Right ventricle myocardium superior (tissue), 1 donor: Measurements from ENCODE around the gene ANKRD40. TPM values are rescaled to one million over a fixed set of nuclear protein-coding genes. Genes with fewer than 3 reads are reported as not detected.
A peak's percentile ranks its signal among the peaks of the same experiment; 100 is the strongest.
"Not testable (repeated sequence)": the region's sequence is repeated elsewhere in the genome, so short reads cannot be mapped to it uniquely, and the experiment has no call there.

Source experiments
- ATAC-seq: fragments of 200-7000 bp; cut with Tn5 transposase; one replicate; pipeline ENCODE4 v1.9.1; 2020; ENCODE audit warnings: mild to moderate bottlenecking; ENCODE audit not compliant: poor library complexity
- DNase-seq: peaks from one replicate; pipeline ENCODE4 v3.0.0-alpha.2; 2020
- intact Hi-C: fragments of 100-400 bp; cut with DNase I; formaldehyde crosslinking; loops from one replicate; pipeline ENCODE4 v1.11.2; 2022
- total RNA-seq: library from RNA; stranded (reverse); fragmentation: NEBNext Ultra II Directional; extraction: Animal tissue kit (Norgen Biotek cat#: 25700); gene quantifications from one replicate; pipeline ENCODE4 v1.2.1, GENCODE V29; 2021
- donor health status: DM: no; HTN: yes; CAD: no; lungs with severe emphysema.

The ANKRD40 gene
- total RNA-seq, 1 donor from 2014 or later: 58.4 TPM

DNA sequence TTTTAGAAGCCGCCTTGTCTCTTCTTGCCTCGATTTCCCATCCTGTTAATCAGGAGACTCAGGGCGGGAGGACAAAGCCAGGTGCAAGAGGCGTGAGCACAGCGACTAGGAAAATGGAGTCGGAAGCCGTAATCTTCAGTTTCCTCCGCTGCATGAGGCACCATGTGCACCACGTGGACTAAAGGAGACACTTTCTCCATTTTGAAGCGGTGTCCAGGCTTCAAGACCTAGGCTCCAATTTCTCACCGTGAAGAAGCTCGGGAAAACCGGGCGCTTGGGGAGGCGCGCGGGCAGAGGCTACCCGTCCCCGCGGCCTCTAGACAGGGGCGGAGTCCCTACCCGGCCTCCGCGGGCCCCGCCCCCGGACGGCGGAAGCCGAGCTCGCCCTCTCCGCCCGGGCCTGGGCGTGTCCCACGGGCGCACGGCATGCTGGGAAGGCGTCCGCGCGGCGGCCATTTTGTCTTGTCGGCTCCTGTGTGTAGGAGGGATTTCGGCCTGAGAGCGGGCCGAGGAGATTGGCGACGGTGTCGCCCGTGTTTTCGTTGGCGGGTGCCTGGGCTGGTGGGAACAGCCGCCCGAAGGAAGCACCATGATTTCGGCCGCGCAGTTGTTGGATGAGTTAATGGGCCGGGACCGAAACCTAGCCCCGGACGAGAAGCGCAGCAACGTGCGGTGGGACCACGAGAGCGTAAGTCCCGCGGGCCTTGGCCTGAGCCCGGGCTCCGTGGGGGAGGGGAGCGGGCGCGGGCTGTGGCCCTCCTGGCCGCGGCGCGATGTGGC is 11.6 kb upstream of the ANKRD40 start, which contains the start of gene LUC7L3:
Gene LUC7L3 (plus strand): TSS at position 460 of the 780 bp plus-strand sequence. CDS start 130 bp downstream, at position 590.
- intact Hi-C loops: no loop called here
- ATAC-seq (peak; percentile 99), DNase-seq (peak; percentile 96)

DNA sequence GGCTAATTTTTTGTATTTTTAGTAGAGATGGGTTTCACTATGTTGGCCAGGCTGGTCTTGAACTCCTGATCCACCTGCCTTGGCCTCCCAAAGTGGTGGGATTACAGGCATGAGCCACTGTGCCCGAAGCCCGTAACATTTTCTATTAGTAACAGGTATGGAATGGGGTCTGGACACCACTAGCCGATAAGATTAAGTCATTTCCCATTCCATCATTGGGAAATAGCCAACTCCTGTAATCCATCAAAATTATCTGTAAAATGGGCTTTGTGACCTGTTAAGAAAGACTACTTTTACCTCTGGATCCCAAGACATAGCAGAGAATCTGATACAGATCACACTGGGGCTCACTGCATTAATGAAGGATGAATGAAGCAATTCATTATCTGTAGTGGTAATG is 7.8 kb upstream of the ANKRD40 start:
- ATAC-seq (no peak), DNase-seq (no peak)
- intact Hi-C loops: no loop called here

- no peak for ATAC-seq
- intact Hi-C loops: no loop called here
Measured at GRCh38 chr17:50712641-50713040, 4.9 kb upstream of the ANKRD40 start.

GRCh38 chr17:50710650-50711049 is 2.9 kb upstream of the ANKRD40 start:
- ATAC-seq: no peak
- DNase-seq: no peak
- intact Hi-C loops: no loop called here

More at GRCh38 chr17:50712641-50713040, 4.9 kb upstream of the ANKRD40 start:
- no peak for DNase-seq

- no peak for DNase-seq
- ATAC-seq: no peak
- intact Hi-C loops: no loop called here
Measured at GRCh38 chr17:50710025-50710424, 2.3 kb upstream of the ANKRD40 start.

GRCh38 chr17:50709053-50709452 is 1.3 kb upstream of the ANKRD40 start:
- intact Hi-C loops, DNase-seq, ATAC-seq: not testable (repeated sequence)

DNA sequence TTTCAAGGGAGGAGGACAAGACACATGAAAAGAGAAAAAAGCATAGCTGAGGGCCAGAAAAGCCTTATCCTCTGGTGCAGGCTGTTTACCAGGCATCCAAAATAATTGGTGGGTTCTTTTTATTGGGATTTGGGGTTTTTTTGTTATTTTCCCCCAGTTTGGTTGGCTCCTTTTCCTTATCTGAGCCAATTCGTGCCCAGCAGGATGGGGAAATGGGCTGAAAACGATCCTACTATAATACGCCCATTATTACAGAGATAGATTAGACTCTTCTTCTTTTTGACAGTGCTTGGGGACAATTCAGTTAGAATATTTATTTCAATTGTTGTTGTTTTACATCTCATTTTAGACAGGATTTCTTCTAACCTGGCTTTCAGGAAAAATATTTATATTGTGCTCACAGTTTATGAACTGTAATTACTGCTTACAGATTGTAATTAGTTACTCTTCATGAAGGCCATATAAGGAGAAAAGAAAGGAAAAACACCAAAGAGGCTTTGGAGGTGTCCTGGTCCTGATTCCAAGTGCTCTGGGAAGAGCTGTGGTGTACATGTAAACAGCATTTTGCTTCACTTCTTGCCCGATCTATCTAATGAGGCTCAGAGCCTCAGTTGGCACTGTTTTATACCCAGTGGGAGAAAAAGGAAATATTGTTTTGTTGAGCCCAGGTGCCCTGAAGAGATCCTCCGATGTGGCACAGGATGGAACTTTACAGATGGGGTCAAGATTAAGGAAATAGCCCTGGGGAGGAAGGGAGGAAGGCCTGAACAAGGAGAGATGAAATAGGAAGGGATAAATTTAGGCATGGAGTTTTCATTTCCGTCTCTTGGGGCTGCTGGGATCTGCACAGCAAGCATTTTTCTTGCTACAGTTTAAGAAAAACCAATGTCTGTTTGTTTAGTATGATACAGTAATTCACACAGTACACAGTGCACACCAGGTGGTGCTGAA is 611 bp upstream of the ANKRD40 start:
- no peak for DNase-seq
- intact Hi-C loops: no loop called here
- ATAC-seq: peak; percentile 28

DNA sequence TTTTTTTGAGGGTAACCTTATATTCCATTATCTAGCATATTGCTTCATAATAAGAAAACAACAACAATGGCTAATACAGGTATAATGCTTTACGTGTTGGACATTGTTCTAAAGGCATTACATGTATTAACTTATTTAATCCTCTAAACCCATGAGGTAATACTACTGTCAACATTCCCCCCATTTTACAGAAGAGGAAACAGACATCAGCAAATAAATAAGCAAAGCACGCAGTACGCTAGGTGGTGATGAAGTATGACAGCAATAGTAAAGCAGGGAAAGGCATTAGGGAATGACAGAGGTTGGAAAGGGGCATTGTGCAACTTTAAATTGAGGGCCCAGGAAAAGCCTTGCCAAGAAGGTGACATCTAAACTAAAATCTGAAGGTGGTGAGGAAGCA is 4.6 kb downstream of the ANKRD40 start:
- intact Hi-C loops: loop anchor here (5.0 kb wide), 1 partner anchor 156 kb away; the partner anchor contains the start of gene SPATA20
- DNase-seq (no peak), ATAC-seq (no peak)

- DNase-seq: no peak
- intact Hi-C loops: no loop called here
- ATAC-seq: no peak
Measured at GRCh38 chr17:50699410-50699809, 8.3 kb downstream of the ANKRD40 start.

DNA sequence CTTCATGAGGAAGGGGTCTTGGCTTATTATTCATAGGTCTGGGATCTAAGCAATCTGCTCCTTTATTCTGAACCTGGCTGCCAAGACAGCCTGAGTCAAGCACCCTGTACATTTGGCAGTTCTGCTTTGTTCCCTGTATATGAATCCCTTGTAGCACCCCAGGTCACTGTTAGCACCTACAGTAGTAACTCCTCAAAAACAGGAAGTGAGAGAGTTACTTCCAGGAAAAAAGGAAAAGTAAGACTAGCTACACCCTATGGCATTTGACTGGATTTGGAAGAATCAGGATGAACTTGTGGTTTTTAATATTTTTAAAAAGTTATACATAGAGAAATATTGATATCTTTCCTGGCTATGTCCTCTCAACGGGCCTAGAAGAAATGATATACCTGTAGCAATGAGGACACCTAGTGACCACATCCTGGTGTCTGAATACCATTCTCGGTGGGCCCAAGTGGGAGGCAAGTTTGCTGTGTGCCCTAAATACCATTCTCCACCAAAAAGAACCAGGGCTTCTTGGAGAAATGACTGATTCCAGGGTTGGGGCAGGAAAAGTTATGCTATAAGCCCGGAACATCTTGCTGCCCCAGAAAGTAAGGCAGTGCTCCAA is 9.9 kb downstream of the ANKRD40 start:
- intact Hi-C loops: no loop called here
- DNase-seq (no peak), ATAC-seq (no peak)

DNA sequence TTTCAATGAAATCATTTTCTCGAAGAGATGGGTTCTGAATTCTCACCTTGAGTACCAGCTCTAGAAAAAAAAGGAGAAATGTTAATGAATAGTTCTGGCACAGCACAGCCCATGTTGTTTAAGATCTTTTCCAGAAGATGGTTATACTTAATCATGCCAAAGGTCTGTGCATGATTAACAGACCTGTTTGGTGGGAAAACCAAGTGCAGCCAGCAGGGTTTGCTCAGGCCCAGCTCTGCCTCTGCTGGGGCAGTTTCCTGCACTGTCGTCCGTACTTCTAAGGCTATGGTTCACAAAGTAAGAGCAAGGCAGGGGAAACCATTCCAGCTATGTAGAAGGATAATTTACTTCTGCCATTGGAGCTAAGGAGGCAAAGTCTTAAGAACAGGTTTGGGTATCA is 10.7 kb downstream of the ANKRD40 start:
- intact Hi-C loops: no loop called here

GRCh38 chr17:50696365-50696879 is 11.3 kb downstream of the ANKRD40 start:
- intact Hi-C loops: no loop called here
- ATAC-seq: no peak
- DNase-seq: no peak

More for the DNA sequence above, 10.7 kb downstream of the ANKRD40 start:
- ATAC-seq (no peak), DNase-seq (no peak)

DNA sequence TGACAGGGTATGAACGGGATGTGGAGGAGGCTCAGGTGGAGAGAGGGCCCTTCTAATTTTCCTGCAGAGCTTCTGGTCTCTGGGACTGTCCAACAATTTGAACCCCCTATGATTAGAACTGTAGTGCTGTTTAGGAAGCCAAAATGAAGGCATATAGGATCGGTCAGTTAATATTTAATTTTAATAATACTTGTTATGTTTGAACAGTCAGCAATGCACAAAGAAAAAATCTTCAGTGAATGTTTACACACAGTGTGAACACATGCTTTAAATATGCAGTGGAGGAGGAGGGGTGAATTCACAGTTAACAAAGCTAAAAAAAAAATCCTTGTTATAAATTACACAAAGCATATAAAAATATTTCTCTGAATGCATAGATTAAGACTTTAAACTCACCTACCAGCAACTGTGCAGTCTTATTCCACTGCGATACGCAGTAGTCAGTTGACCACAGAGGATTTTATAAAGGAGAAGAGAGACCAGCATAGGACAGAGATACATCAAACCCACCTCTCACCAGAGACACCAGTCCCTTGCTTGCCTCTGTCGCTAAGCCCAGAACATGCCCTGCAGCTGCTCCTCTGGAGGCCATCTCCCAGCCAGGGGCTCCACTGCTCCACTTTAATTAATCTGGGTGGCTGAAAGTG is 14.6 kb downstream of the ANKRD40 start:
- DNase-seq (no peak), ATAC-seq (no peak)
- intact Hi-C loops: no loop called here

DNA sequence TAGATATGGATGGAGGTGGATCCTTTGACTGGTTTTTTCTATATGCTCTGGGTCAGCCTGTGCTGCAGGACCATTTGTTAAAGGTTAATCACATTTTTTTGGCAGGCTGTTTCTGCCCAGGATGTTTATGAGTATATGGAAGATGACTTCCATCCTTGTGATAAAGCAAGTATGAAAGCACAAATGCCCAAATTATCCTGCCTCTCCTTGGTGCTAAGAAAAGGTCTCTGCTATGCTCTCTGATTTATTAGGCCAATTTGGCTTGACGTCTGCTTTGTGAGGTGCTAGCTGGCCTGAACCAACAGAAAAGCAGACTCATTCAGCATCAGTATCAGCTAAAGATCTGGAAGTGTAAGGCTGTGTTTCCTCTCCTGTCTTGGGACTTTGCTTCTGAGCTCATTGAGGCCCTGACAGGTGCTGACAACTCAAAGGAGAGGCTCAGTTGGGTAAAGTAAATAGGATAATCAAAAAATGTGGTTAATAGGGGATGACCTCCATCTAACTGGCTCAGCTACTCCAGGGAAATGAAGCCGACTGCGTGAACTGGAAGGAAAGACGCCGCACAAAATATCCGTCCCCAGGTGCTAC is 15.2 kb downstream of the ANKRD40 start:
- DNase-seq: no peak
- ATAC-seq: no peak
- intact Hi-C loops: no loop called here

DNA sequence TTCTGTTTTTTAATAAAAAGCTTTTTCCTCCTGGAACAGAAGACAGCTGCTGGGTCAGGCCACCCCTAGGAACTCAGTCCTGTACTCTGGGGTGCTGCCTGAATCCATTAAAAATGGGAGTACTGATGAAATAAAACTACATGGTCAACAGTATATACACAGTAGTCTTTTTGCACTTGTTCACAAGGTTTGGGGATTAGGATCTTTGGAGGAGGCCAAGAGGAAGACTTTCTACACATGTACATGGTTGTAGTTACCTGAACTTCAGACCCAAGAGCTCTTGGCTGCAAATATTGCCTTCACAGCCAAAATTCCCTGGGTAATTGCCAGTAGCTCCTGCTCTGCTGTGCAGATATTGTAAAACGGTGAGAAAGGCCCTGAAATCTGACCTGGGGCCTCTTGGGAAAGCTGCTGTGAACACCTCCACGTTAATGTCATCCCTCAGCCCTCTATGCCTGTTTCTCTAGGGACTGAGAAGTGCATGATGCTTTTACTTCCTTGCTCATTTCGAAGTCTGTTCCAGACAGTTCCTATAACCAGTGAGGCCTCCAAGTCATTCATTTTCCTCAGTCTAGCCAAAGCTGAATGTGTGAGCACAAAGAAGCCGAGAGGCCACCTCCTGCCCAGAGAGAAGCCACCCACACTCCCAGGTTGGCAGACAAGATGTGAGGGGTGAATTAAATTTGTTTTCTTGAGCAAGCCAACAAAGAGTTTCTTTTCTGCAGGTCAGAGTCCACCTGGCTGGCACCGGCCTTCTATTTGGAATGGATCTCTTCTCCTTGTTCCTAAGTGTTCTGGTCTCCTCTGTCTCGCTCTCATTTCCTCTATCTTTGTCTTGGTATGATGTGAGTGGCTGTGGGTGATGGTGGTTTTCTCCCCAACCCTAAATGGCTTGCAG is 15.9 kb downstream of the ANKRD40 start:
- intact Hi-C loops: no loop called here

GRCh38 chr17:50690887-50691549 is 16.7 kb downstream of the ANKRD40 start:
- DNase-seq: no peak
- ATAC-seq: no peak
- intact Hi-C loops: no loop called here

More for the DNA sequence above, 15.9 kb downstream of the ANKRD40 start:
- DNase-seq: no peak
- ATAC-seq: peak; percentile 19
